IMR-90 (cell line): Measurements from ENCODE around the gene RGP1. TPM values are rescaled to one million over a fixed set of nuclear protein-coding genes. Genes with fewer than 3 reads are reported as not detected.

Experiments used
- ATAC-seq: fragments of 200-7000 bp; cut with Tn5 transposase; 2 replicates; pipeline ENCODE4 v1.9.1; 2020; ENCODE audit warnings: low read depth, mild to moderate bottlenecking, moderate library complexity
- BruUV-seq: library from RNA; stranded (reverse); fragments of 400-500 nt; replicated peaks from 2 replicates; lab custom pipeline; 2021; lab: Mats Ljungman, UMichigan
- CTCF ChIA-PET: fragments of 300-600 bp; formaldehyde crosslinking; extraction: SDS; loops from one replicate; lab custom pipeline; 2021; ENCODE audit warnings: antibody characterized with exemption; lab: Yijun Ruan, JAX
- POLR2A ChIA-PET: fragments of 300-600 bp; sonication (Branson Sonifier 250); formaldehyde crosslinking; loops from one replicate; lab custom pipeline; 2022; ENCODE audit warnings: antibody characterized with exemption; ENCODE audit not compliant: unreplicated experiment; lab: Charles Lee
- DNase-seq: peaks from one replicate; pipeline ENCODE4 v3.0.0; 2013
- H2AFZ ChIP-seq: replicated peaks from 2 replicates; pipeline ENCODE3; 2013; ENCODE audit warnings: low read length, mild to moderate bottlenecking; ENCODE audit not compliant: poor library complexity
- H2AK5ac ChIP-seq: 2 replicates; pipeline ENCODE4 v1.6.1; 2013; ENCODE audit warnings: low read depth, low read length, inconsistent platforms
- H2AK9ac ChIP-seq: replicated peaks from 2 replicates; pipeline ENCODE3; 2013; ENCODE audit warnings: mild to moderate bottlenecking, low read depth, low read length, moderate library complexity; ENCODE audit not compliant: poor library complexity
- H2BK120ac ChIP-seq: 2 replicates; pipeline ENCODE4 v1.6.1; 2013; ENCODE audit warnings: low read depth, low read length, inconsistent platforms
- H2BK15ac ChIP-seq: 3 replicates; pipeline ENCODE4 v1.6.1; 2013; ENCODE audit warnings: low read depth, low read length, inconsistent platforms
- H2BK20ac ChIP-seq: 2 replicates; pipeline ENCODE4 v1.6.1; 2013; ENCODE audit warnings: low read depth, mild to moderate bottlenecking, inconsistent platforms, low read length, moderate library complexity
- H2BK5ac ChIP-seq: 2 replicates; pipeline ENCODE4 v1.6.1; 2013; ENCODE audit warnings: mild to moderate bottlenecking, low read depth, low read length, inconsistent platforms; ENCODE audit not compliant: poor library complexity, severe bottlenecking
- H3K14ac ChIP-seq: replicated peaks from 2 replicates; pipeline ENCODE4 v1.6.1; 2013; ENCODE audit warnings: low read depth, low read length, inconsistent platforms
- H3K18ac ChIP-seq: 2 replicates; pipeline ENCODE4 v1.6.1; 2013; ENCODE audit warnings: low read depth, low read length, control low read depth
- H3K23ac ChIP-seq: 2 replicates; pipeline ENCODE4 v1.6.1; 2013; ENCODE audit warnings: low read depth, low read length, inconsistent platforms
- H3K27ac ChIP-seq: 2 replicates; pipeline ENCODE4 v1.5.1; 2013; ENCODE audit warnings: mild to moderate bottlenecking, control low read depth, low read length; ENCODE audit not compliant: insufficient read depth
- H3K27me3 ChIP-seq: 2 replicates; pipeline ENCODE4 v1.6.1; 2013; ENCODE audit warnings: low read length; ENCODE audit not compliant: control insufficient read depth, insufficient read depth
- H3K36me3 ChIP-seq: 2 replicates; pipeline ENCODE4 v1.6.1; 2013; ENCODE audit warnings: low read length, mixed read lengths; ENCODE audit not compliant: control insufficient read depth, insufficient read depth
- H3K4ac ChIP-seq: 2 replicates; pipeline ENCODE4 v1.6.1; 2013; ENCODE audit warnings: low read depth, low read length, inconsistent platforms
- H3K4me1 ChIP-seq: 2 replicates; pipeline ENCODE4 v1.6.1; 2013; ENCODE audit warnings: low read length, mixed read lengths; ENCODE audit not compliant: control insufficient read depth, insufficient read depth
- H3K4me2 ChIP-seq: 2 replicates; pipeline ENCODE4 v1.6.1; 2013; ENCODE audit warnings: low read depth, mild to moderate bottlenecking, control low read depth, low read length, moderate library complexity
- H3K4me3 ChIP-seq: 2 replicates; pipeline ENCODE4 v1.5.1; 2013; ENCODE audit warnings: low read depth, mild to moderate bottlenecking, control low read depth, low read length, moderate library complexity; ENCODE audit not compliant: insufficient read depth
- H3K56ac ChIP-seq: 2 replicates; pipeline ENCODE4 v1.6.1; 2013; ENCODE audit warnings: low read length, inconsistent platforms; ENCODE audit not compliant: insufficient read depth; ENCODE audit errors: extremely low read depth
- H3K79me1 ChIP-seq, 2 experiments: 2 replicates each; pipeline ENCODE4 v1.6.1; 2013; ENCODE audit warnings: low read length in 2 of 2, inconsistent platforms in 1 of 2, low read depth in 1 of 2
- H3K9ac ChIP-seq: 2 replicates; pipeline ENCODE4 v1.6.1; 2013; ENCODE audit warnings: low read depth, low read length, control low read depth
- H3K9me1 ChIP-seq: 2 replicates; pipeline ENCODE4 v1.6.1; 2013; ENCODE audit warnings: low read length, inconsistent platforms; ENCODE audit not compliant: insufficient read depth
- H3K9me3 ChIP-seq: 2 replicates; pipeline ENCODE4 v1.6.1; 2013; ENCODE audit warnings: low read length; ENCODE audit not compliant: control insufficient read depth, insufficient read depth
- H4K20me1 ChIP-seq: 2 replicates; pipeline ENCODE4 v1.6.1; 2013; ENCODE audit warnings: low read length, inconsistent platforms; ENCODE audit not compliant: insufficient read depth
- H4K5ac ChIP-seq: 2 replicates; pipeline ENCODE4 v1.6.1; 2013; ENCODE audit warnings: mild to moderate bottlenecking, low read depth, low read length, control low read depth
- H4K8ac ChIP-seq, 2 experiments: 2 replicates each; pipeline ENCODE4 v1.6.1; 2013; ENCODE audit warnings: low read depth in 2 of 2, low read length in 2 of 2, control low read depth in 1 of 2, inconsistent platforms in 1 of 2
- H4K91ac ChIP-seq: 2 replicates; pipeline ENCODE4 v1.6.1; 2013; ENCODE audit warnings: low read depth, low read length, inconsistent platforms; ENCODE audit not compliant: insufficient read depth
- CHD1 ChIP-seq: IDR thresholded peaks from 2 replicates; pipeline ENCODE4 v1.6.1; 2012; ENCODE audit warnings: low read depth, low read length, improper control_type of control experiment
- WGBS, 2 experiments: methylation state at CpG; one replicate each; pipeline versions ENCODE4 v1.1.5 to v1.1.7; 2013; ENCODE audit warnings: missing lambda C conversion rate in 2 of 2; ENCODE audit not compliant: insufficient read length in 1 of 2; ENCODE audit errors: extremely low coverage in 2 of 2; 5-methylcytosine and 5-hydroxymethylcytosine counted together
- dilution Hi-C: fragments of 300-500 bp; cut with HindIII; formaldehyde crosslinking; loops from one replicate; pipeline ENCODE4 v1.14.3; 2018; ENCODE audit warnings: low sequenced_read_pairs; ENCODE audit not compliant: unreplicated experiment
- in situ Hi-C: fragments of 300-500 bp; cut with MboI; formaldehyde crosslinking; loops from 3 replicates; pipeline ENCODE4 v1.14.3; 2019; ENCODE audit warnings: low sequenced_read_pairs, inconsistent platforms, mixed read lengths
- intact Hi-C: fragments of 100-400 bp; cut with micrococcal nuclease; formaldehyde crosslinking; loops from 2 replicates; pipeline ENCODE4 v1.10.0; 2022
- polyA plus RNA-seq, 3 experiments: library from polyadenylated mRNA; depleted of rRNA; stranded (reverse); fragments of >200 nt; gene quantifications; 2 replicates each; pipeline ENCODE4 v1.2.3, GENCODE V29; 2012; ENCODE audit warnings: low replicate concordance in 1 of 3
- total RNA-seq: library from RNA; depleted of rRNA; stranded (reverse); fragments of >200 nt; gene quantifications from 2 replicates; pipeline ENCODE4 v1.2.3, GENCODE V29; 2012
- TF ChIP-seq, protein P1 (sequence below): conservative IDR thresholded peaks from 2 replicates; pipeline ENCODE4 v1.5.1; 2012; ENCODE audit warnings: mild to moderate bottlenecking, low read depth, low read length, improper control_type of control experiment

RGP1 gene
- total and polyA plus RNA-seq, 2 of the 4 experiments (the other 2 are of a cell fraction) = 10.2 to 14.3 TPM

DNA sequence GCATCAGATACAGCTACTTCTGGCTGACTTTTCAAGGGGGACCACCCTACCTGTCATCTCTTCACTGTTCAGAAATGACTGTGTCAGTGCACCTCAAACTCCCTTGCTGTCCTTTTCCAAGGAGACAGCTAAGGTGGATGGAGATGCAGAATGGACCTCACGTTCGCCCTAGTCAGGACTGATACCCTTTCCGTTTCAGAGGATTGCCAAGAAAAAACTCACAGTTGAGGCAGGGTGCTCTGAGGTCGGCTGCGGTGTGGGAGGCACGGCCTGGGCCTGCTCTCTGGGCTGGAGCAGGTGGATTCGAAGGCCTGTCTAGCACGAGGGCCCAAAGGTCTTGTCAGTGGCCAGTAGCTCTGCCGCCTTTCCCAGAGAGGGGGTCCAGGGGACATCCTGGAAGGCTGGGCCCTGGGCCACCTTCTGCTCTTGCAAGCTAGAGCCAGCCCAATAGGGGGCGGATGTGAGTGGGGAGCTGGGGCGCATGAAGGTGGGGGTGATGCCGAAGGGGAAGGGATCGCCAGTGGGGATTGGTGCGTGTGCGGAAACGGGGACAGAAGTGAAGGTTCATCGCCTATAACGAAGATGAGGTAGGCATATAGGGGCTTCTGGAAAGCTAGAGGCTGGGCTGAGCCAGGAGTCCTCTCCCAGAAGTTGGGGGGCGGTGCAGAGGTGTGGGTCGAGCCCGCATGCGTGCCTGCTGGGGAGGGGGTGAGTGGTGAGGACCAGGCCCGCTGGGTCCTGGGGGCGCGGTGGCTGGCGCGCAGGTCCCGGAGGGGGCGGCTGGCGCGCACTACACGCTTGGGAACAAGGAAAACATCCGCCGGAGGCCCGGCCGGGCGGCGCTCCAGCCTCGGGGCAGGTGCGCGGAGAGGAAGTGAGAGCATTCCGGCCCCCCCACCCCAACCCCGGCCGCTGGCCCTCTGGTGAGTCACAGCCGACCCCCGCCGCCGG, 7.5 kb downstream of the RGP1 start:
- peak overlapping the region; percentile 73 for H2AK9ac ChIP-seq
- ChIA-PET POLR2A (interaction anchor here (0.6 kb wide), 1 partner anchor 13 kb away, joined by 4 read pairs; no protein-coding TSS in a partner anchor), CTCF (interaction anchor here (0.5 kb wide), 1 partner anchor 16 kb away, joined by 3 read pairs; no protein-coding TSS in a partner anchor)
- H3K4me2 ChIP-seq = peak overlapping the region; percentile 55
- no peak overlapping the region for H3K4ac ChIP-seq
- no peak overlapping the region for H3K18ac ChIP-seq
- no peak overlapping the region; the same call in 1 of the 2 replicates for H3K23ac ChIP-seq
- ATAC-seq (peak; percentile 66), DNase-seq (no peak)
- peaks cover 31% of the 10 kb centered on the region for H3K36me3 ChIP-seq
- TF ChIP-seq CHD1 = no peak
- TF ChIP-seq, protein P1, sequence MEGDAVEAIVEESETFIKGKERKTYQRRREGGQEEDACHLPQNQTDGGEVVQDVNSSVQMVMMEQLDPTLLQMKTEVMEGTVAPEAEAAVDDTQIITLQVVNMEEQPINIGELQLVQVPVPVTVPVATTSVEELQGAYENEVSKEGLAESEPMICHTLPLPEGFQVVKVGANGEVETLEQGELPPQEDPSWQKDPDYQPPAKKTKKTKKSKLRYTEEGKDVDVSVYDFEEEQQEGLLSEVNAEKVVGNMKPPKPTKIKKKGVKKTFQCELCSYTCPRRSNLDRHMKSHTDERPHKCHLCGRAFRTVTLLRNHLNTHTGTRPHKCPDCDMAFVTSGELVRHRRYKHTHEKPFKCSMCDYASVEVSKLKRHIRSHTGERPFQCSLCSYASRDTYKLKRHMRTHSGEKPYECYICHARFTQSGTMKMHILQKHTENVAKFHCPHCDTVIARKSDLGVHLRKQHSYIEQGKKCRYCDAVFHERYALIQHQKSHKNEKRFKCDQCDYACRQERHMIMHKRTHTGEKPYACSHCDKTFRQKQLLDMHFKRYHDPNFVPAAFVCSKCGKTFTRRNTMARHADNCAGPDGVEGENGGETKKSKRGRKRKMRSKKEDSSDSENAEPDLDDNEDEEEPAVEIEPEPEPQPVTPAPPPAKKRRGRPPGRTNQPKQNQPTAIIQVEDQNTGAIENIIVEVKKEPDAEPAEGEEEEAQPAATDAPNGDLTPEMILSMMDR = peak; percentile 33
- H4K20me1 ChIP-seq = no peaks in the 10 kb centered on the region
- no peak overlapping the region for H3K14ac ChIP-seq
- H4K5ac ChIP-seq = no peak overlapping the region
- no peak overlapping the region for H3K4me3 ChIP-seq
- no peak overlapping the region for H4K91ac ChIP-seq
- intact Hi-C loops (no loop called here), dilution Hi-C loops (no loop called here), in situ Hi-C loops (no loop called here)
- H2BK5ac ChIP-seq = no peak overlapping the region
- peak overlapping the region; percentile 53 for H2AFZ ChIP-seq
- WGBS, 2 experiments = 67% methylated on average over 8 of the region's 48 CpGs; no CpG with 5 or more reads in 1 of the 2 experiments
- H2AK5ac ChIP-seq = peak overlapping the region; percentile 65; the same call in 1 of the 2 replicates
- H3K27me3 ChIP-seq = peaks cover 2% of the 10 kb centered on the region; the same call in 1 of the 2 replicates
- H3K79me1 ChIP-seq = no peaks in the 10 kb centered on the region
- peaks cover 7% of the 10 kb centered on the region; the same call in 1 of the 2 replicates for H3K4me1 ChIP-seq
- no peak overlapping the region for H2BK20ac ChIP-seq
- no peak overlapping the region for H2BK15ac ChIP-seq
- no peak overlapping the region for H3K27ac ChIP-seq
- no peak overlapping the region for H3K9ac ChIP-seq
- H3K56ac ChIP-seq = no peak overlapping the region
- no peaks in the 10 kb centered on the region for H3K9me3 ChIP-seq
- H4K8ac ChIP-seq = no peak overlapping the region
- peaks cover 5% of the 10 kb centered on the region for H3K9me1 ChIP-seq
- H2BK120ac ChIP-seq = no peak overlapping the region
- BruUV-seq = no TSS peak
